GM12891 (cell line): ENCODE results near the gene LIPI.

Experiments
- POLR2A ChIP-seq: IDR thresholded peaks from 2 replicates; pipeline ENCODE4 v1.6.1; 2011; ENCODE audit warnings: low read depth, low read length, control low read depth
- POLR2AphosphoS5 ChIP-seq: IDR thresholded peaks from 2 replicates; pipeline ENCODE4 v1.6.1; 2011; ENCODE audit warnings: low read depth, low read length, control low read depth
- SPI1 ChIP-seq: IDR thresholded peaks from 2 replicates; pipeline ENCODE4 v1.6.1; 2011; ENCODE audit warnings: low read depth, low read length, control low read depth
- TAF1 ChIP-seq: IDR thresholded peaks from 2 replicates; pipeline ENCODE4 v1.6.1; 2011; ENCODE audit warnings: low read depth, low read length, control low read depth

- TF ChIP-seq POLR2A (no peak), SPI1 (no peak), POLR2AphosphoS5 (no peak), TAF1 (no peak)
These were observed 126.1 kb downstream of the LIPI start for GRCh38 chr21:14084701-14085100.
